GM12801 (cell line): ENCODE data around the gene SERPINE2.

ENCODE experiments used
- TF ChIP-seq, protein P1 (sequence below): IDR thresholded peaks from one replicate; pipeline ENCODE4 v1.5.1; 2011; ENCODE audit warnings: control low read depth; ENCODE audit not compliant: insufficient read length; ENCODE audit errors: extremely low read depth

SERPINE2 gene

GRCh38 chr2:223935459-223936125 lies 103.5 kb downstream of the SERPINE2 start:
- TF ChIP-seq, protein P1, sequence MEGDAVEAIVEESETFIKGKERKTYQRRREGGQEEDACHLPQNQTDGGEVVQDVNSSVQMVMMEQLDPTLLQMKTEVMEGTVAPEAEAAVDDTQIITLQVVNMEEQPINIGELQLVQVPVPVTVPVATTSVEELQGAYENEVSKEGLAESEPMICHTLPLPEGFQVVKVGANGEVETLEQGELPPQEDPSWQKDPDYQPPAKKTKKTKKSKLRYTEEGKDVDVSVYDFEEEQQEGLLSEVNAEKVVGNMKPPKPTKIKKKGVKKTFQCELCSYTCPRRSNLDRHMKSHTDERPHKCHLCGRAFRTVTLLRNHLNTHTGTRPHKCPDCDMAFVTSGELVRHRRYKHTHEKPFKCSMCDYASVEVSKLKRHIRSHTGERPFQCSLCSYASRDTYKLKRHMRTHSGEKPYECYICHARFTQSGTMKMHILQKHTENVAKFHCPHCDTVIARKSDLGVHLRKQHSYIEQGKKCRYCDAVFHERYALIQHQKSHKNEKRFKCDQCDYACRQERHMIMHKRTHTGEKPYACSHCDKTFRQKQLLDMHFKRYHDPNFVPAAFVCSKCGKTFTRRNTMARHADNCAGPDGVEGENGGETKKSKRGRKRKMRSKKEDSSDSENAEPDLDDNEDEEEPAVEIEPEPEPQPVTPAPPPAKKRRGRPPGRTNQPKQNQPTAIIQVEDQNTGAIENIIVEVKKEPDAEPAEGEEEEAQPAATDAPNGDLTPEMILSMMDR = no peak

DNA sequence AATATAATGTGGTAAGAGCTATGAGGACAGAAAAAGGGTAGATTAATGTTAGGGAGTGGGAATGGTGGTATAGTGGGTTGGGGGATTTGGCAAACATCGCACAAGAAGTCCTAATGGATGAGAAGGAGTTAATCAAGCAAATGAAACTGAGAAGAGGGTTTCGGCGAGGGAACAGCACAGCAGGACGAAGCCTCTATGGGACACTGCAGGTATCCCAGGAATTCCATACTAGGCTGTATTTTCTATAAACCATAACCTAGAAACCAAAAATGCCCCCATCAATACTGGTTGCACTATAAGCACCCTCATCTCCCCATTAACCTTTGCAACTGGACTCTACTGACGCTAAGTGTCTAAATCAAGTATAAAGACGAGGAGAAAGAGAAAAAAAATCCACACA lies 104.2 kb downstream of the SERPINE2 start:
- TF ChIP-seq, protein P1 = no peak

GRCh38 chr2:223932816-223933800 lies 106.0 kb downstream of the SERPINE2 start:
- TF ChIP-seq, protein P1 = no peak

GRCh38 chr2:223930103-223930976 lies 108.7 kb downstream of the SERPINE2 start:
- TF ChIP-seq, protein P1 = no peak

DNA sequence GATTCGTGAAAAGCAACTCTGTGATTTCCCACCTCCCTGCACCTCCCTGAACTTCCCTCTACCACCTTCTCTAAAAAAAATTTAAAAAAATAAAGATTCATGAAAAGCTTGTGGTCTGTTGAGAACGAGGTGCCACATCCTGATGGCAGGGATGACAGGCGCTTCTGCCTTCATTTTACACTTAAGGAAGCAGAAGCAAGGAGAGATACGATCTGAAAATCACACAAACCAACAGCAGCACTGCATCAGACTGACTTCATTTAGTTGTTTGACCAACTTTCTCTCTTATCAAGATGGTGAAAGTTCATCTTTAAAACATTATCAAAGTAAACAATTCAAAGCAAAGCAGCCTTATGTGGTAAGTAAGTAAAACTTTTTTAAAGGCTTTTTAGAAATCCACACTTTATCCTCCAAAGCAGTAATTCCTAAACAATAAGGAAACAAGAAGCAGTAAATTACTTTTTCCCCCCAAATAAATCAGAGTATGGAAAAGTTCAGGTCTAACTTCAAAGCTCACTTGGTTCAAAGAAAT lies 109.4 kb downstream of the SERPINE2 start:
- TF ChIP-seq, protein P1 = no peak

GRCh38 chr2:223928113-223929006 lies 110.7 kb downstream of the SERPINE2 start:
- TF ChIP-seq, protein P1 = no peak
